Esophagus (tissue), 2 donors: ENCODE data around the gene ROGDI. TPM values are rescaled to one million over a fixed set of nuclear protein-coding genes. Genes with fewer than 3 reads are reported as not detected.
"Not testable (repeated sequence)": the region's sequence is repeated elsewhere in the genome, so short reads cannot be mapped to it uniquely, and the experiment has no call there.

ENCODE experiments used
- H3K27ac ChIP-seq, 2 donors: one replicate each; pipeline ENCODE4 v1.5.1; 2013; ENCODE audit warnings: low read depth in 2 of 2, mild to moderate bottlenecking in 2 of 2, inconsistent platforms in 1 of 2, low read length in 1 of 2, moderate library complexity in 1 of 2
- H3K27me3 ChIP-seq, 2 donors: one replicate each; pipeline ENCODE4 v1.6.1; 2013; ENCODE audit warnings: low read length in 2 of 2, control low read depth in 1 of 2, mild to moderate bottlenecking in 1 of 2; ENCODE audit not compliant: insufficient read depth in 2 of 2, control insufficient read depth in 1 of 2
- H3K36me3 ChIP-seq, 2 donors: one replicate each; pipeline ENCODE4 v1.6.1; 2013; ENCODE audit warnings: low read length in 1 of 2; ENCODE audit not compliant: control insufficient read depth in 2 of 2, insufficient read depth in 2 of 2
- H3K4me1 ChIP-seq, 2 donors: one replicate each; pipeline ENCODE4 v1.6.1; 2013; ENCODE audit warnings: low read length in 1 of 2; ENCODE audit not compliant: control insufficient read depth in 2 of 2, insufficient read depth in 2 of 2
- H3K4me3 ChIP-seq, 2 donors: one replicate each; pipeline ENCODE4 v1.5.1; 2013; ENCODE audit warnings: low read length in 2 of 2, mild to moderate bottlenecking in 2 of 2, low read depth in 1 of 2, moderate library complexity in 1 of 2
- H3K9me3 ChIP-seq, 2 donors: one replicate each; pipeline ENCODE4 v1.6.1; 2013; ENCODE audit warnings: mild to moderate bottlenecking in 2 of 2, low read depth in 1 of 2, low read length in 1 of 2, moderate library complexity in 1 of 2; ENCODE audit not compliant: control insufficient read depth in 2 of 2, insufficient read depth in 1 of 2
- whole genome bisulfite sequencing, 2 donors: extraction: QIAGEN DNeasy Blood & Tissue Kit; methylation state at CpG; one replicate each; pipeline ENCODE4 v1.1.7; 2013; 5-methylcytosine and 5-hydroxymethylcytosine counted together
- polyA plus RNA-seq, 2 donors: library from polyadenylated mRNA; stranded (reverse); fragments of 200-250 nt; gene quantifications; one replicate each; pipeline ENCODE4 v1.2.3, GENCODE V29; 2013
- donor health status: healthy with polysubstance abuse.
- donor health status: Bipolar disorder and iron deficiency.

ROGDI gene
- polyA plus RNA-seq, 2 donors, result 28.7 to 49.5 TPM

DNA sequence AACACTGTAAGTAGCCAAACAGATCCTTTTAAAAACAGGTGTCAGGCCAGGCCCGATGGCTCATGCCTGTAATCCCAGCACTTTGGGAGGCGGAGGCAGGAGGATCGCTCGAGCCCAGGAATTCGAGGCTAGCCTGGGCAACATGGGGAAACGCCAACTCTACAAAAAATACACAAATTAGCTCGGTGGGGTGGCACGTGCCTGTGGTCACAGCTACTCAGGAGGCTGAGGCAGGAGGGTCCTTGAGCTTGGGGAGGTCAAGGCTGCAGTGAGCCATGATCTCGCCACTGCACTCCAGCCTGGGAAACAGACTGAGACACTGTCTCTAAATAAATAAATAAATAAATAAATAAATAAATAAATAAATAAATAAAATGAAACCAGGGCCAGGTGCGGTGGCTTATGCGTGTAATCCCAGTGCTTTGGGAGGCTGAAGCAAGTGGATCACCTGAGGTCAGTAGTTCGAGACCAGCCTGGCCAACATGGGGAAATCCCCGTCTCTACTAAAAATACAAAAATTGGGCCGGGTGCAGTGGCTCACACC lies 17.9 kb downstream of the ROGDI start:
- not testable (repeated sequence) for H3K27me3 ChIP-seq, H3K4me3 ChIP-seq, H3K9me3 ChIP-seq, H3K4me1 ChIP-seq, H3K36me3 ChIP-seq, H3K27ac ChIP-seq
- 89% methylated on average over 14 of the region's 14 CpGs for WGBS, 2 donors

DNA sequence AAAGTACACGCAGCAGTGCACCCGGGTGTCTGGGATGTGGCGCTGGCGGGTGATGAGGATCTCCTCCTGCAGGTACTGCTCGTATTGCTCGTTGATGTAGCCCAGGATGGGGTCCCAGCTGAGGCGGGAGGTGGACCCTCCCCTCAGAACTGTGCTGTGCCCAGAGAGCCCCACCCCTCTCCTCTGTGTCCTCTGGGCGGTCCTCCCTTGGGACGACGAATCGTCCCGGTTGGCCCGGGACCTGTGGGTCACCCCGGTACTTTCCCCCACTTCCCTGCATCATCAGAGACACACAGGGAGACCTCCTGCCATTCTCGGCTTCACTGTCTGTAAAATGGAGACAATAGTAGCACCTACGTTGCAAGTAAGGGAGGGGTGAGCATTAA lies 18.5 kb downstream of the ROGDI start:
- 76 to 78% methylated on average over 16 of the region's 16 CpGs for WGBS, 2 donors
- H3K4me1 ChIP-seq, result no peaks in the 10 kb centered on the region

DNA sequence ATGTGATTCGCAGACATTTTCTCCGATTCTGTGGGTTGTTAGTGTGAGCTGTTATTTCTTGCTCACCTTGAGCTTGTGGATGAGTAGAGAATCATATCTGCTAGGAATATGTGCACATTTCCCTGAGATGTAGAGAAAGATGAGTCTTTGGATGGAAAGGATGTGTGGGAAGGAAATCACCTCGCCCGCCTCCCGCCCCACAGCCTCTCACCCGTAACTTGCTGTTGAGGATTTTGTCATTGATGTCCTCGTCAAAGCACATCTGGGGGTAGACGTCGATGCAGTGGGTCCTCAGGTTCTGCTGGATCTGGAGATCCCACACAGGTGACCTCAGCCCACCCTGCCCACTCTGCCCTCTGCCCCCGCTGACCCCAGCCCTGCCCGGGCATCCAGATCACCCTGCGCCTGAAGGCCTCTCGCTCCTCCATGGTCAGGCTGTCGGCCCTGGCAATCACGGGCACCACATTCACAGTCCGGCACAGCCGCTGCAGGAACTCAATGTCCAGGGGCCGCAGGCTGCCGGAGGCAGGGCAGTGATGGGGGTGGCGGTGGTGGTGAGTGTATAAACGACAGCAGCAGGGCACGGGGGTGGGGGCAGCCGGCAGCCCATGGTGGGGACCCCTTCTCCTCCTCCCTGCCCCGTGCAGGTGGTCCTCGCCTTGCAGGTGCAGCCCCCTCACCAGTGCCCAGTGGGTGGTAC lies 19.0 kb downstream of the ROGDI start:
- WGBS, 2 donors, result 89 to 90% methylated on average over 23 to 25 of the region's 25 CpGs
- Histone ChIP-seq H3K27me3 (no peaks in the 10 kb centered on the region), H3K36me3 (no peaks in the 10 kb centered on the region), H3K27ac (no peak overlapping the region), H3K4me3 (no peak overlapping the region), H3K4me1 (no peaks in the 10 kb centered on the region), H3K9me3 (no peaks in the 10 kb centered on the region)

More for the DNA sequence above, 18.5 kb downstream of the ROGDI start:
- Histone ChIP-seq H3K4me3 (no peak overlapping the region), H3K27me3 (no peaks in the 10 kb centered on the region), H3K36me3 (no peaks in the 10 kb centered on the region), H3K27ac (no peak overlapping the region), H3K9me3 (no peaks in the 10 kb centered on the region)

DNA sequence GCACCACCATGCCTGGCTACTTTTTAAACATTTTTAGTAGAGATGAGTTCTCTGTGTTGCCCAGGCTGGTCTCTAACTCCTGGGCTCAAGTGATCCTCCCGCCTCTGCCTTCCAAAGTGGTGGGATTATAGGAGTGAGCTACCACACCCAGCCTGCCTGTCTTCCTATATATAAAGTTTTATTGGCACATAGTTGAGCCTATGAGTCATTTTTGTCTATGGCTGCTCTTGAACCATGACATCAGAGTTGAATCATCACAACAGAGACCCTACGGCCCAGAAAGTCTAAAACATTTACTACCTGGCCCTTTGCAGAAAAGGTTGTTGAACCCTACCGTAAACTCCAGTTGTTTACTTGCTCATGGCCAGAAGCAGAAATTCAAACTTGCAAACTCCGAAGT lies 22.2 kb downstream of the ROGDI start:
- no peaks in the 10 kb centered on the region for H3K36me3 ChIP-seq
- H3K27ac ChIP-seq, result no peak overlapping the region
- H3K4me3 ChIP-seq, result no peak overlapping the region
- no peaks in the 10 kb centered on the region for H3K9me3 ChIP-seq
- no peaks in the 10 kb centered on the region for H3K4me1 ChIP-seq
- 70 to 73% methylated on average over 4 of the region's 4 CpGs for WGBS, 2 donors
- H3K27me3 ChIP-seq, result no peaks in the 10 kb centered on the region

DNA sequence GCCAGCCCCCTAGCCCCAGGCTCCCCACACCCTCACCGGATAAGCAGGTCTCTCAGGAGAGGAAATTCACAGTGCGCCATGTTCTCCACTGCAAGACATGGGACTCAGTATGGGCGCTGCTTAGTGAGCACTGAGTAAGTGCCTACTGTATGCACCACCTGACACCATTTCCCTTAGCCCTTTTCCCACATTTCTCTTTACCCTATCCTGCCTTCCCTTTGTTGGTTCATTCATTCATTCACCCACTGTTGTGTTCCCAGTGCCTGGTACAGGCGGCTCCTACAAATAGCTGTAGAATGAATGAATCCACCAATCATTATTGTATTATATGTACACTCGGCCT lies 24.4 kb downstream of the ROGDI start:
- H3K4me3 ChIP-seq, result no peak overlapping the region

GRCh38 chr16:4777339-4778049 lies 24.9 kb downstream of the ROGDI start:
- Histone ChIP-seq H3K4me1 (no peaks in the 10 kb centered on the region), H3K36me3 (no peaks in the 10 kb centered on the region), H3K9me3 (no peaks in the 10 kb centered on the region), H3K27me3 (no peaks in the 10 kb centered on the region), H3K4me3 (no peak overlapping the region), H3K27ac (no peak overlapping the region)
- WGBS, 2 donors, result 85 to 86% methylated on average over 17 of the region's 17 CpGs

More for the DNA sequence above, 24.4 kb downstream of the ROGDI start:
- WGBS, 2 donors, result 88 to 90% methylated on average over 5 of the region's 5 CpGs
- Histone ChIP-seq H3K9me3 (no peaks in the 10 kb centered on the region), H3K27ac (no peak overlapping the region), H3K27me3 (no peaks in the 10 kb centered on the region), H3K36me3 (no peaks in the 10 kb centered on the region), H3K4me1 (no peaks in the 10 kb centered on the region)

DNA sequence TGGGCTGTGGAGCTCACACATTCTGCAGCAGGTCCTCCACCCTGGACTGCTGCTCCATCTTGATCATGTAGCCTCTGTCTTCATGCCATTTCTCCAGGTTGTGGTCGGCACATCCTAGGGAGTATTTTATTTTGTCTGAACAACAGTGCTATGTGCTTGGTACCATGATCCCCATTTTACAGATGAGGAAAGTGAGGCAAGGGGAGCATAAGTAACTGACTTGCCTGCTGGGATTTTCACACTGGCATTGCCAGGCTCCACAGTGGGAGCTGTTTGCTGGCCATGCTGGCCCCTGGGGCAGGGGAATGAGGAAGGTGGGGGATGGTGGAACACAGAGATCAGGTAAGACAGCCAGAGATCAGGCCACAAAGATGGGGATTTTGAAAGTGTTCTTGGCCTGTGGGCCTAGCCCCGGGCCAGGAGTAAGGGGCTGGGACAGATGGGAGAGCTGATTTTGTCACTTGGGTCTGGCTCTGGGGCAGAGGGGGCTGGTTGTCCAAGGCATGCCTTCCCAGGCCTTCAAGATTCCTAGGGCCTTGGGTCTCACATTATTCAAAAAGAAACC lies 26.2 kb downstream of the ROGDI start:
- no peaks in the 10 kb centered on the region for H3K27me3 ChIP-seq
- 92 to 96% methylated on average over 2 of the region's 2 CpGs for WGBS, 2 donors
- H3K4me3 ChIP-seq, result no peak overlapping the region
- no peaks in the 10 kb centered on the region for H3K4me1 ChIP-seq
- no peaks in the 10 kb centered on the region for H3K9me3 ChIP-seq
- no peak overlapping the region for H3K27ac ChIP-seq
- no peaks in the 10 kb centered on the region for H3K36me3 ChIP-seq

DNA sequence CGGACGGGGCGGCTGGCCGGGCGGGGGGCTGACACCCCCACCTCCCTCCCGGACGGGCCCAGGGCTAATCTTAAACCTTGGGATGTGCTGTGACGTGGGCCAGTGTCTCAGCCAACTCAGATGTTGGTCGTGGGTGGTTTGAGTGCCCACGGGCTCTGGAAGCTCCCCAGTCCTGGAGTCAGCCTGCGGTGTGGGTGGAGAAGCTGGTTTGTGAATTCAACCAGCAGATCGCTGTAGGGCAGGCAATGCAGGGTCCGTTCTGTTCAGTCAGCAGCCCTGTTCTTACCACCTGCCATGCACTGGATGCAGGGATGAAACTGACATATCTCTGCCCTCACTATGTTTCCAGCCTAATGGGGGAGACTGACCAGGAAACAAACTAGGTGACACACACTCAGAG lies 27.4 kb downstream of the ROGDI start:
- Histone ChIP-seq H3K27me3 (no peaks in the 10 kb centered on the region), H3K36me3 (no peaks in the 10 kb centered on the region), H3K4me1 (no peaks in the 10 kb centered on the region), H3K4me3 (no peak overlapping the region), H3K9me3 (no peaks in the 10 kb centered on the region), H3K27ac (no peak overlapping the region)
- 61 to 78% methylated on average over 10 to 13 of the region's 13 CpGs for WGBS, 2 donors

DNA sequence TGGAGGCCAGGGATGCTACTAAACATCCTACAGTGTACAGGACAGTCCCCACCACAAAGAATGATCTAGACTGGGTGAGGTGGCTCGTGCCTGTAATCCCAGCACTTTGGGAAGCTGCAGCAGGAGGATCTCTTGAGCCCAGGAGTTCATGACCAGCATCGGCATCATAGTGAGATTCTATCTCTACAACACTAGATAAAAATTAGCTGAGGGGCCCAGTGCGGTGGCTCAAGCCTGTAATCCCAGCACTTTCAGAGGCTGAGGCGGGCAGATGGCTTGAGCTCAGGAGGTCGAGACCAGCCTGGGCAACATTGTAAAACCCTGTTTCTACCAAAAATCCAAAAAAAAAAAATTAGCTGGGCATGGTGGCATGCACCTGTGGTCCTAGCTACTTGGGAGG lies 30.1 kb downstream of the ROGDI start:
- WGBS, 2 donors, result 86% methylated on average over 5 of the region's 5 CpGs
- Histone ChIP-seq H3K27me3 (no peaks in the 10 kb centered on the region), H3K36me3 (no peaks in the 10 kb centered on the region), H3K4me1 (peaks cover 0 to 3% of the 10 kb centered on the region in 2 donors), H3K9me3 (no peaks in the 10 kb centered on the region), H3K4me3 (no peak overlapping the region), H3K27ac (no peak overlapping the region)
